HG02840 (cell line): ENCODE data around the gene CHGA.

ENCODE experiments used
- ATAC-seq: cut with Tn5 transposase; IDR thresholded peaks from one replicate; pipeline ENCODE4 v1.9.1; 2021; ENCODE audit warnings: mild to moderate bottlenecking, moderate library complexity, moderate number of reproducible peaks; ENCODE audit not compliant: unreplicated experiment, low FRiP score

CHGA gene

GRCh38 chr14:92959189-92959531 lies 36.2 kb downstream of the CHGA start:
- ATAC-seq: no peak

DNA sequence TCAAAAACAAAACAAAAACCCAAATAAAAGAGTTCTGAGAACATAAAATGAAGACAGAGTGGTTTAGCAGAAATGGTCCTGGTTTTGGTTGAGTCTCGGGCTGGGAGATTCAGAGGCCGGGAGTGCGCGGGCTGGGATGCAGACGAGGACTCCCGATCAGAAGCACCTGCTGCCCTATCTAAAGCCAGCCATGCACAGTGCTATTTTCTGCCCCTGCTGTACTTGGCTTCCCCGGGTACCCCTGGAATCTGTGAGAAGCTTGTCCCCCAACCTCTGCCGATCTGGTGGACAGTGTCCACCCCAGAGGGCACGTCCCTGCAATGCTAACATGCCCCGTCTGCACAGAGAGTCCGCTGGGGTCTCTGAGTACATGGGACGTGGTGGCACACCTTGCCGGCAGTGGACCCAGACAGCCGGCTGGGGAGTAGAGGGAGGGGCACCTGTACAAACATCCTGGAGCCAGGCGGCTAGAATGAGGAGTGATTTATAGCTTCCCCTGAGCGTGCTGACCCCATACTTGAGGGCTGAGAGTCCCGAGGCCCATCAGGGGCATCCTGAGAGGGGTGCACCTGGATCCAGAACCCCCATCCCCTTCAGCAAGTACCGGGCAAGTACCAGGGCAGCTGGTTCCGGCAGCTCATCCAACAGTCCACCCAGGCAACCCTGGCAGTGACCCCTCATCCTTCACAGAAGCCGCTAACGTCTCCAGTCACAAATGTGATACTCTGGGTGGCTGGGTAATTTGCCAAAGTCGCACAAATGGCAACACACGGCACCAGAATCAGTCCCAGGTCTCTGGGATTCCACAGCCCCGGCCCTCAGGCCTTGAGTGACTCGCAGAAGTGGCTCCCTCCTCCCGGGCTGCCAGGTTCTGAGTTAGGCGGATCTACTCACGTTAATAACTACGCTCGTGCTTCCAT lies 37.1 kb downstream of the CHGA start:
- ATAC-seq: no peak

- ATAC-seq: no peak
These were observed 38.0 kb downstream of the CHGA start for GRCh38 chr14:92960706-92961566.

- no peak for ATAC-seq
These were observed 38.6 kb downstream of the CHGA start for GRCh38 chr14:92961567-92961855.

DNA sequence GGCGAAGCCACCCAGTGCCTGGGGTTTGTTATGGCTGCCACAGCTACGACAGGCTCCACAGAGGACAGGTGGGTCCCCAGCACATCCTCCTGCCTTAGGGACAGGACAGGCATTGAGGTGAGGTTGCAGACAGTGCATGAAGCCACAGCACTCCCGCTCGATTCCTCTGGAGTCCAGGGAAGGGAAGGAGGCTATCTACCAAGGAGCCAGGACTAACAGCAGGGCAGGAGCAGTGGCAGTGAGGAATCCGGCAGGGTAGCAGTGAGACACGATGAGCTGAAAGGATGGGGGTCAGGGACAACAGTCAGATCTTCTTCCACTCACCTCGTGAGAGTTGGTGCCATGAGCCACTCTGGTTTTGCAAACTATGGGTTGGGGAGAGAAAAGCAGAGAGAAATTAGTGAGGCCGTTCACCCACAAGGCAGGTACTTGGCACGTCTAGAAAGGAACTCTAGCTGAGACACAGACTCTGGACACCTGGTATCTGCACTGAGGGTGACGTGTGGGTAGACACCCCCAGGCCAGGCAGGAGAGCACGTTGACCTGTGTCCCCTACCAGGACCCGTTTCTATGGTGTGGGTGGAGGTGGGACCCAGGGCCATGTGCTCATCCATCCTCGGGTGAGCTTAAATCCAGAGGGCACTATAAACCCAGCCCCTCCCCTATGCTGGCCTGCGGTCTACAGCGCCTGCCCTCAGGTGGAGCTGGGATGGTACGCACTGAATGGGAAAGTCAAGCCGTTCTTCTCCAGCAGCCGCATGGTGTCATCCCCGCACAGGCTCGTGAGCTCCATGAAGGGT lies 39.3 kb downstream of the CHGA start:
- ATAC-seq: no peak

GRCh38 chr14:92962831-92963095 lies 39.8 kb downstream of the CHGA start:
- ATAC-seq: no peak

- no peak for ATAC-seq
These were observed 40.6 kb downstream of the CHGA start for GRCh38 chr14:92963301-92964123.

DNA sequence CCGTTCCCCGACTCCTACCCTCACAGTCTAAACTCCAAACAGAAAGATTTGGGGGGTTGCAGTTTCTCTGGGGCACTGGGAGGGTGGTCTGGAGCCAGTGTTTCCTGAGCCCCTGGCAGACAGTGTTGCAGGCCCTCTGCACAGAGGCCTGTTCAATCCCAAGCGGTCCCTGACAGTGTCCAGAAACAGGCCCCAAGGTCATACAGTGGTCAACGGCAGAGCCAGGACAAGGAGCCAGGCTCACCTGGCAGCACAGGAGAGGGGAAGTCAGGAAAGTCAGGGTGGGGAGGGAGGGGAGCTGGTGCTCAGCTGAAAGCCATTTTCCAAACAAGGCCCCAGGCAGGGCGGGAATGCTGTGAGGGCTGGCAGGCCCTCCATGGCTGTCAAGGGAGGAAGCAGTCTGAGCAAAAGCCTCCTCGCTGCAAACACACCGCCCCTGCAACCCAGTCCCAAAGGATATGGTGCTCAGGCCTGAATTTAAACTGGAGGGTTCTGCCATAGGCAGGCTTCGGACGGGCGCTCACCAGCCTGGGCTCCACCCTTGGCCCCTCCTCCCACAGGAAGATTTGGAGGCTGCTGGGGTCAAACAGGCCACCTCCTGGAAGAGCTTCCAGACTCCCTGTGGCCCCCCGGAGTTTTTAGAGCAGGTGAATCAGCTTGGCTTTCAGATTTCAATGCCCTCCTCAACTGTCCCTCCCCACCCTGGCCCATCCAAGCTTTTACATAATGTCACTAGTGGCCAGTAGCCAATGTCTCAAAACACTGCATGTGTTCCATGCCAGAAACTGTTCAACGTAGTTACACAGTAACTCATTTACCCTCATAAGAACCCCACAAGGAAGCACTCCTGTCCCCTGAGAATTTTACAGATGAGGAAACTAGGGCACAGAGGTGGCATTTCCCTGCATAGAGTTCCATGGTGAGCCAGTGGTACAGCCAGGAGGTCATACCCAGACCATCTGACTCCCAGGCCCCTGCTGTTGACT lies 41.5 kb downstream of the CHGA start:
- ATAC-seq: no peak

- no peak for ATAC-seq
These were observed 42.3 kb downstream of the CHGA start for GRCh38 chr14:92965281-92965680.

DNA sequence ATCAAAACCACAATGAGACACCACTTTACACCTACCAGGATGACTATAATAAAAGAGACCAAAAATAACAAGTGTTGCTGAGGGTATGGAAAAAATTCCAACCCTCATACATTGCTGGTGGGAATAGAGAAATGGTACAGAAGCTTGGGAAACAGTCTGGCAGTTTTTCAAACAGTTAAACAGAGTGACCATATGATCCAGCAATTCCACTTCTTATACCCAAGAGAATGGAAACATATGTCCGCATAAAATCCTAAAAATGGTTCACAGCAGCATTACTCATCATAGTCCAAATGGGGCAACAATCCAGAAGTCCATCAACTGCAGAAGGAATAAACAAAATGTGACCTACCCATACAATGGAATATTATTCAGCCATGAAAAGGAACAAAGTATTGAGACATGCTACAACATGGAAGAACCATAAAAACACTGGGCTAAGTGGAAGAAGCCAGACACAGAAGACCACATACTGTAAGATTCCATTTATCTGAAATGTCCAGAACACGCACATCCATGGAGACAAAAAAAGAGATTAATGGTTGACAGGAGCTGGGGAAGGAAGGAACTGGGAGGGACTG lies 44.5 kb downstream of the CHGA start:
- no peak for ATAC-seq

- ATAC-seq: no peak
These were observed 45.5 kb downstream of the CHGA start for GRCh38 chr14:92968291-92969020.

- ATAC-seq: no peak
These were observed 46.5 kb downstream of the CHGA start for GRCh38 chr14:92969430-92969829.

DNA sequence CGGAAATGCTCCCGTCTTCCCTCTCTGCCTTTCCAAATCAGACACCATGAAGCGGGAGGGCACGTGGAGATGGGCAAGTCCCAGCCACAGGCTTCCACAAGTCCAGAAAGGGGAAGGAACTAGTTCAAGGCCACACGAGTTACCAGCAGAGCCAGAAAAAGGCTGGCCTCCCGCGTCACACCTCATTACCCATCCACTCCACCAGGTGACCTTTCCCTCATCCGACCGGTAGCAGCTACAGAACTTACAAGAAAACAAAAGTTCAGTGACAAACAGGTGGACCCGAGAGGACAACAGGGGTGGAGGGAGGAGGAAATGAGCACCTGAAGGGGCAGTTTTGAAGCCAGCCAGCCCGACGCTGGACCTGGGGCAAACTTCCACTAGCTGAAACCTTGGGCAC lies 46.9 kb downstream of the CHGA start:
- ATAC-seq: no peak

- no peak for ATAC-seq
These were observed 47.3 kb downstream of the CHGA start for GRCh38 chr14:92970271-92970670.

- ATAC-seq: no peak
These were observed 48.7 kb downstream of the CHGA start for GRCh38 chr14:92971601-92972180.

DNA sequence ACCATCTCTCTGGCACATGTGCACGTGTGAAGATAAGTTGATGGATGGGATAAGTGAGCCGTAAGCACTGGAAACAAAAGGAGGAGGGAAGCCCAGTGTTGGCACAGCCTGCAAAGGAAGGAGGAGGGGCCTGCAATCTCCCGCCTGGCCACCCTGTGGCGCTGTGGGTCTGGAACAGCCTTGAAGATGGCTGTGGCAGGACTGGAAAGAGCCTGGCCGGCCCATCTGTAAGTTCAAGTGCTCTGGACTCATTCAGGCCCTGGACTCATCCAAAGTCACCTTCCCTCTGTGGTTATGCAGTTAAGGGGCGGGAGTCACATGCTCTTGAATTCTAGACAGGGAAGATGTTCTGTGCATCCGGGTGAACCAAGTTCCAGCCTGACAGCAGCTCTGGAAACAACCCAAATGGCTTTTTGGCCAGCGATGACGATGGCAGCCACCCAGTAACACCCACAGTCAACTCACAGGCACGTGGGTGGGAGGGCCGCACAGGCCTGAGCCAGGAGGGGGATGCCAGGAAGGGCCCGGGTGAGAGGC lies 50.4 kb downstream of the CHGA start:
- no peak for ATAC-seq

DNA sequence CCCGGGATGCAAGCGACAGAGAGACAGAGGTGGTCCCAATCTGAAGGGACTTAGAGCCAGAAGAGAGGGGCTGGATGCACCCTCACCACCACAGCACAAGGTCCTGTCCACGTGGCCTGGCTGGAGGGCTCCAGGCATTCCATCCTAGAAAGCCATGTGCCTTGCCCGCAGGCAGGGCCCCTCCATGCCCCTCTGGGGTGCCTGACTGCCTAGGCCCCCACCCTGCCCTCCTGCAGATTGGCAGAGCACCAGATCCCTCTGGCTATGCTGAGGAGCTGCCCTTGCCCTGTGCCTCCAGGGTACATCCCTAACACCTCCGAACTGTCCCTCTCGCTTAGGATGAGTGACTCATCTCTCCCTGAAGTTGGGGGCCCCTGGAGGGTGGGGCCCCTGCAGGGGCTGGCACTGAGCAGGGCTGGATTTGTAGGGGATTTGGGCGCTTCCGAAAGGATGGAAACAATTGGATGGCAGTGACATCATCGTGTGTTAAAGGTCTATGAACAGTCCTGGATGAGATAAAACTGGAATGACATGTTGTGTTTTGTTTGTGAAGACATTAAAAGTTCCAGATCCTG lies 50.9 kb downstream of the CHGA start:
- no peak for ATAC-seq
